GM12878 (cell line): Measurements from ENCODE around the gene GON4L. TPM values are rescaled to one million over a fixed set of nuclear protein-coding genes. Genes with fewer than 3 reads are reported as not detected.

Source experiments
- ATAC-seq: fragments of 200-7000 bp; cut with Tn5 transposase; 3 replicates; pipeline ENCODE4 v1.9.1; 2020; ENCODE audit warnings: mild to moderate bottlenecking, moderate library complexity
- BruUV-seq: library from RNA; stranded (reverse); fragments of 400-500 nt; replicated peaks from 2 replicates; lab custom pipeline; 2021; lab: Mats Ljungman, UMichigan
- CTCF ChIA-PET: fragments of 300-600 bp; sonication (Branson Sonifier 250); formaldehyde crosslinking; extraction: SDS; loops from one replicate; lab custom pipeline; 2021; ENCODE audit warnings: inconsistent platforms; lab: Yijun Ruan, JAX
- POLR2A ChIA-PET: fragments of 350-600 bp; formaldehyde crosslinking; extraction: SDS; loops from one replicate; lab custom pipeline; 2021; ENCODE audit warnings: inconsistent platforms; lab: Charles Lee
- RAD21 ChIA-PET: fragments of 300-600 bp; sonication (Branson Sonifier 250); formaldehyde crosslinking; loops from one replicate; lab custom pipeline; 2023; ENCODE audit warnings: antibody characterized with exemption; ENCODE audit not compliant: unreplicated experiment; lab: Charles Lee
- SMC1A ChIA-PET: fragments of 300-600 bp; sonication (Branson Sonifier 250); formaldehyde crosslinking; loops from one replicate; lab custom pipeline; 2023; ENCODE audit not compliant: unreplicated experiment, uncharacterized antibody; lab: Charles Lee
- DNase-seq: peaks from one replicate; pipeline ENCODE4 v3.0.0-alpha.2; 2011; ENCODE audit warnings: low read depth, low spot score
- FAIRE-seq: peaks from 3 replicates; lab custom pipeline; 2011; peaks lifted over from hg19 to GRCh38; lab: Jason Lieb, UNC
- H2AFZ ChIP-seq: 2 replicates; pipeline ENCODE4 v1.6.0; 2011; ENCODE audit warnings: low read depth, low read length, control low read depth; ENCODE audit not compliant: control insufficient read depth
- H3K27ac ChIP-seq: 2 replicates; pipeline ENCODE4 v1.5.1; 2011; ENCODE audit warnings: control low read depth; ENCODE audit not compliant: control insufficient read depth, insufficient read depth
- H3K27me3 ChIP-seq, 2 experiments: replicated peaks in 1 of 2; 2 replicates each; pipeline versions ENCODE4 v1.6.0 to v1.6.1; 2011; ENCODE audit warnings: low read length in 1 of 2; ENCODE audit not compliant: control insufficient read depth in 2 of 2, insufficient read depth in 2 of 2
- H3K36me3 ChIP-seq, 2 experiments: 2 replicates each; pipeline ENCODE4 v1.5.1; 2011; ENCODE audit warnings: low read length in 1 of 2; ENCODE audit not compliant: control insufficient read depth in 2 of 2, insufficient read depth in 2 of 2
- H3K4me1 ChIP-seq: 2 replicates; pipeline ENCODE4 v1.6.1; 2011; ENCODE audit warnings: mild to moderate bottlenecking, low read length, moderate library complexity, mixed read lengths; ENCODE audit not compliant: control insufficient read depth, insufficient read depth
- H3K4me2 ChIP-seq: 2 replicates; pipeline ENCODE4 v1.6.0; 2011; ENCODE audit warnings: control low read depth; ENCODE audit not compliant: control insufficient read depth, insufficient read depth
- H3K4me3 ChIP-seq: fragments of 200-600 bp; sonication (generic); 2 replicates; pipeline ENCODE4 v1.5.1; 2016
- H3K79me2 ChIP-seq: 2 replicates; pipeline ENCODE4 v1.6.0; 2011; ENCODE audit warnings: low read length; ENCODE audit not compliant: control insufficient read depth, insufficient read depth
- H3K9ac ChIP-seq: 2 replicates; pipeline ENCODE4 v1.8.0; 2011; ENCODE audit warnings: low read length, control low read depth, mixed read lengths; ENCODE audit not compliant: control insufficient read depth, insufficient read depth
- H3K9me3 ChIP-seq: replicated peaks from 3 replicates; pipeline ENCODE4 v1.5.1; 2011; ENCODE audit warnings: mild to moderate bottlenecking, low read length; ENCODE audit not compliant: control insufficient read depth, insufficient read depth
- H4K20me1 ChIP-seq: 2 replicates; pipeline ENCODE4 v1.6.0; 2011; ENCODE audit not compliant: control insufficient read depth, insufficient read depth
- BHLHE40 ChIP-seq, 2 experiments: fragments of 450-650 bp in 1 of 2; IDR thresholded peaks; 2 replicates each; pipeline ENCODE4 v1.6.1; 2011 to 2017; ENCODE audit warnings: low read depth in 2 of 2, borderline replicate concordance in 1 of 2, improper control_type of control experiment in 1 of 2, low read length in 1 of 2, mild to moderate bottlenecking in 1 of 2
- CHD4 ChIP-seq: fragments of 200-600 bp; sonication (generic); IDR thresholded peaks from 2 replicates; pipeline ENCODE4 v1.6.1; 2016; ENCODE audit warnings: mild to moderate bottlenecking
- DPF2 ChIP-seq: fragments of 450-650 bp; IDR thresholded peaks from 2 replicates; pipeline ENCODE4 v1.6.1; 2017; ENCODE audit warnings: mild to moderate bottlenecking
- HCFC1 ChIP-seq: fragments of 150-350 bp; IDR thresholded peaks from 2 replicates; pipeline ENCODE4 v1.6.1; 2014; ENCODE audit warnings: low read length
- HDGF ChIP-seq: fragments of 450-650 bp; IDR thresholded peaks from 2 replicates; pipeline ENCODE4 v1.6.1; 2016; ENCODE audit warnings: antibody characterized with exemption
- IKZF1 ChIP-seq: fragments of 450-650 bp; conservative IDR thresholded peaks from 2 replicates; pipeline ENCODE4 v1.6.1; 2017; ENCODE audit warnings: antibody characterized with exemption, mild to moderate bottlenecking
- JUNB ChIP-seq: IDR thresholded peaks from 2 replicates; pipeline ENCODE4 v1.6.1; 2016; ENCODE audit warnings: antibody characterized with exemption, mild to moderate bottlenecking
- KDM1A ChIP-seq: fragments of 200-600 bp; sonication (generic); IDR thresholded peaks from 2 replicates; pipeline ENCODE4 v1.6.1; 2016; ENCODE audit warnings: borderline replicate concordance
- NBN ChIP-seq: fragments of 450-650 bp; IDR thresholded peaks from 2 replicates; pipeline ENCODE4 v1.6.1; 2016
- NR2C1 ChIP-seq: fragments of 450-650 bp; IDR thresholded peaks from 2 replicates; pipeline ENCODE4 v1.6.1; 2017; ENCODE audit warnings: antibody characterized with exemption, mild to moderate bottlenecking, moderate library complexity
- PAX8 ChIP-seq: fragments of 450-650 bp; IDR thresholded peaks from 2 replicates; pipeline ENCODE4 v1.6.1; 2017; ENCODE audit warnings: mild to moderate bottlenecking, moderate library complexity
- RAD51 ChIP-seq: fragments of 450-650 bp; IDR thresholded peaks from 2 replicates; pipeline ENCODE4 v1.6.1; 2016; ENCODE audit warnings: moderate library complexity, mild to moderate bottlenecking, inconsistent platforms
- RUNX3 ChIP-seq: IDR thresholded peaks from 2 replicates; pipeline ENCODE4 v1.6.1; 2012; ENCODE audit warnings: low read length, inconsistent platforms
- SMAD5 ChIP-seq: IDR thresholded peaks from 2 replicates; pipeline ENCODE4 v1.6.1; 2016; ENCODE audit warnings: antibody characterized with exemption, low read depth
- SMARCA5 ChIP-seq: fragments of 450-650 bp; IDR thresholded peaks from 2 replicates; pipeline ENCODE4 v1.6.1; 2017; ENCODE audit warnings: mild to moderate bottlenecking
- STAT1 ChIP-seq: fragments of 450-650 bp; conservative IDR thresholded peaks from 2 replicates; pipeline ENCODE4 v1.6.1; 2014; ENCODE audit warnings: antibody characterized with exemption, mild to moderate bottlenecking
- ZBED1 ChIP-seq: IDR thresholded peaks from 2 replicates; pipeline ENCODE4 v1.6.1; 2016; ENCODE audit warnings: borderline replicate concordance
- WGBS: methylation state at CpG from one replicate; pipeline ENCODE4 v1.1.6; 2016; ENCODE audit warnings: low lambda C conversion rate; ENCODE audit not compliant: insufficient replicate concordance, insufficient coverage; ENCODE audit errors: missing lambda C conversion rate; 5-methylcytosine and 5-hydroxymethylcytosine counted together
- in situ Hi-C: fragments of 300-500 bp; cut with MboI; formaldehyde crosslinking; loops from 9 replicates; pipeline ENCODE4 v1.14.3; 2018; ENCODE audit warnings: mixed read lengths
- intact Hi-C: fragments of 100-400 bp; cut with micrococcal nuclease; formaldehyde crosslinking; loops from one replicate; pipeline ENCODE4 v1.14.2; 2022; ENCODE audit not compliant: unreplicated experiment
- polyA plus RNA-seq, 11 experiments: library from polyadenylated mRNA; depleted of rRNA in 4 of 11; unstranded in 6 of 11; stranded (reverse) in 5 of 11; fragments of >200 nt; fragmentation: Nextera tagmentation in 4 of 11; fragmentation: Illumina TruSeq in 1 of 11; extraction: Ambion mirVana in 4 of 11; extraction: Trizol in 1 of 11; gene quantifications; 1 replicate in 1 of 11; 2 replicates in 10 of 11; pipeline versions ENCODE4 v1.2.1 to v1.2.3, GENCODE V29; 2011 to 2016; ENCODE audit warnings: inconsistent platforms in 2 of 11, missing spikeins in 2 of 11, low read depth in 1 of 11
- total RNA-seq, 4 experiments: library from RNA; depleted of rRNA in 3 of 4; stranded (reverse); fragments of >200 nt in 3 of 4; fragmentation: Illumina TruSeq in 1 of 4; extraction: Trizol in 1 of 4; gene quantifications; 2 replicates each; pipeline versions ENCODE4 v1.2.1 to v1.2.3, GENCODE V29; 2013 to 2021
- TF ChIP-seq, protein P1 (sequence below): IDR thresholded peaks from 2 replicates; pipeline ENCODE4 v1.6.1; 2011; ENCODE audit warnings: low read depth, low read length, improper control_type of control experiment, borderline replicate concordance
- TF ChIP-seq, protein P2 (sequence below): fragments of 450-650 bp; IDR thresholded peaks from 2 replicates; pipeline ENCODE4 v1.6.1; 2018; ENCODE audit warnings: borderline replicate concordance, mild to moderate bottlenecking; ENCODE audit not compliant: partially characterized antibody

Gene GON4L
- total and polyA plus RNA-seq, 10 of the 15 experiments (the other 5 are each of a cell fraction or from before 2014, with no cell fraction given), result 17.7 to 40.7 (median 28.0) TPM

DNA sequence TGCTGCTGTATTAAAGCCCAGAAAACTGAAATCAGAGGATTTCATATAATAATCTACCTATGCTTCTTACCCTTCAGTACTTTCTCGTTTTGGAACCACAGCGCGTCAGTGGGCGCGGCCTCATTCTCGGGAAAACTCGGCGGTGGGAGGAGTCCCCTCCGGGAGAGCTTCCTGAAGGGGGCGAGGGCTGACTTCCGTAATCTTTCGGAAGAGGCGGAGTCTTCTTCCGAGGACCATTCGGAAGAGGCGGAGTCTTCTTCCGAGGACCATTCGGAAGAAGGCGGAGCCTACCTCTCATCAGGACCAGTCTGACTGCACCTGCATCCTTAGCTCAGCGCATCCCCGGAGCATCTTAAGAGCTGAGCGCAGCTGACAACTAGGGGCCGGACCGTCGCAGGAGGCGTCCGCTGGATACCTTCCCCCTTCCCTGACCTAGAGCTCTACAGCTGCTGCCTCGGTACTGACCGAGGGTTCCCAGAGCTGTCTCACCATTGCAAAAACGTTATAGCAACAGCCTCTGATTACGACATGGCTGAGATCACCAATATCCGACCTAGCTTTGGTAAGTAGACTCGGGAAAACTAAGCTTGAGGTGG lies 2.3 kb upstream of the GON4L start, which contains the start of gene SYT11 (continued):
- TF ChIP-seq ZBED1 (no peak), SMAD5 (no peak), NR2C1 (no peak), PAX8 (no peak), RUNX3 (no peak; the same call in 1 of the 2 replicates), RAD51 (no peak), HCFC1 (no peak), KDM1A (peak; percentile 99)
- TF ChIP-seq, protein P1, sequence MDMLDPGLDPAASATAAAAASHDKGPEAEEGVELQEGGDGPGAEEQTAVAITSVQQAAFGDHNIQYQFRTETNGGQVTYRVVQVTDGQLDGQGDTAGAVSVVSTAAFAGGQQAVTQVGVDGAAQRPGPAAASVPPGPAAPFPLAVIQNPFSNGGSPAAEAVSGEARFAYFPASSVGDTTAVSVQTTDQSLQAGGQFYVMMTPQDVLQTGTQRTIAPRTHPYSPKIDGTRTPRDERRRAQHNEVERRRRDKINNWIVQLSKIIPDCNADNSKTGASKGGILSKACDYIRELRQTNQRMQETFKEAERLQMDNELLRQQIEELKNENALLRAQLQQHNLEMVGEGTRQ, result no peak

DNA sequence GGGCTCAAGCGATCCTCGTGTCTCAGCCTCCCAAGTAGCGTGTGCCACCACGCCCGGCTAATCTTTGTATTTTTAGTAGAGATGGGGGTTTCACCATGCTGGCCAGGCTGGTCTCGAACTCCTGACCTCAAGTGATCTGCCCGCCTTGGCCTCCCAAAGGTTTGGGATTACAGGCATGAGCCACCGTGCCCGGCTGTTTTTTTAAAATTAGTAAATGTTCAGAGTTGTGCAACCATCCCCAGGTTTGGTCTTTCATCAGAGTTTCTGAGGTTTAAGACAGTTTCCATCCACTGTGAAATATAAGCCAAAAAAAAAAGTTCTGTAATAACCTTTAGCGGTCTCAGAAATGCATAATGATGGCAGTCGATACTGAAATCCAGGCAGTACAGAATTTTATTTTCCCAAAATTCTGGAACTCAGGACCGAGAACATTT lies 1.8 kb upstream of the GON4L start:
- H3K4me3 ChIP-seq, result peak overlapping the region; percentile 65
- H3K9me3 ChIP-seq, result no peaks in the 10 kb centered on the region
- intact Hi-C loops, result loop anchor here (2.0 to 10.0 kb wide), 3 partner anchors 52 to 196 kb away; partner anchors contain the start of genes LAMTOR2, RIT1 and UBQLN4
- in situ Hi-C loops, result no loop called here
- FAIRE-seq, result no peak
- no peaks in the 10 kb centered on the region for H3K27me3 ChIP-seq
- H3K4me1 ChIP-seq, result peaks cover 15% of the 10 kb centered on the region
- peak overlapping the region; percentile 49 for H3K4me2 ChIP-seq
- DNase-seq, result no peak
- ATAC-seq, result peak; percentile 2
- no TSS peak for BruUV-seq
- ChIA-PET RAD21 (interaction anchor here (0.5 to 2.3 kb wide), 13 partner anchors 10 to 131 kb away, joined by 3 to 17 read pairs (median 4); partner anchors contain the start of genes ARHGEF2 and KHDC4), POLR2A (interaction anchor here (0.6 to 4.3 kb wide), 20 partner anchors 10 to 877 kb away, joined by 3 to 22 read pairs (median 6); partner anchors contain the start of genes ARHGEF2, PMF1 and RIT1), SMC1A (interaction anchor here (0.7 to 6.6 kb wide), 15 partner anchors 9 to 208 kb away, joined by 3 to 29 read pairs (median 4); partner anchors contain the start of genes KHDC4 and SSR2), CTCF (interaction anchor here (0.6 to 2.7 kb wide), 7 partner anchors 25 to 441 kb away, joined by 3 to 6 read pairs (median 5); partner anchors contain the start of gene KHDC4)
- peaks cover 22% of the 10 kb centered on the region for H3K79me2 ChIP-seq
- peak overlapping the region; percentile 51 for H3K9ac ChIP-seq
- H3K36me3 ChIP-seq, result no peaks in the 10 kb centered on the region; a peak in 1 of 4 replicates
- WGBS, result 1% methylated on average over 12 of the region's 12 CpGs
- peak overlapping the region; percentile 70 for H3K27ac ChIP-seq
- H2AFZ ChIP-seq, result peak overlapping the region; percentile 81
- H4K20me1 ChIP-seq, result no peaks in the 10 kb centered on the region
- TF ChIP-seq RAD51, result peak; percentile 22; the same call in 1 of the 2 replicates
- TF ChIP-seq RUNX3, result no peak
- TF ChIP-seq CHD4, result no peak
- no peak for TF ChIP-seq STAT1
- TF ChIP-seq IKZF1, result peak; percentile 33; the same call in 1 of the 2 replicates
- TF ChIP-seq NBN, result peak; percentile 93
- TF ChIP-seq, protein P2, sequence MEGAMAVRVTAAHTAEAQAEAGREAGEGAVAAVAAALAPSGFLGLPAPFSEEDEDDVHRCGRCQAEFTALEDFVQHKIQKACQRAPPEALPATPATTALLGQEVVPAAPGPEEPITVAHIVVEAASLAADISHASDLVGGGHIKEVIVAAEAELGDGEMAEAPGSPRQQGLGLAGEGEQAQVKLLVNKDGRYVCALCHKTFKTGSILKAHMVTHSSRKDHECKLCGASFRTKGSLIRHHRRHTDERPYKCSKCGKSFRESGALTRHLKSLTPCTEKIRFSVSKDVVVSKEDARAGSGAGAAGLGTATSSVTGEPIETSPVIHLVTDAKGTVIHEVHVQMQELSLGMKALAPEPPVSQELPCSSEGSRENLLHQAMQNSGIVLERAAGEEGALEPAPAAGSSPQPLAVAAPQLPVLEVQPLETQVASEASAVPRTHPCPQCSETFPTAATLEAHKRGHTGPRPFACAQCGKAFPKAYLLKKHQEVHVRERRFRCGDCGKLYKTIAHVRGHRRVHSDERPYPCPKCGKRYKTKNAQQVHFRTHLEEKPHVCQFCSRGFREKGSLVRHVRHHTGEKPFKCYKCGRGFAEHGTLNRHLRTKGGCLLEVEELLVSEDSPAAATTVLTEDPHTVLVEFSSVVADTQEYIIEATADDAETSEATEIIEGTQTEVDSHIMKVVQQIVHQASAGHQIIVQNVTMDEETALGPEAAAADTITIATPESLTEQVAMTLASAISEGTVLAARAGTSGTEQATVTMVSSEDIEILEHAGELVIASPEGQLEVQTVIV, result no peak
- TF ChIP-seq DPF2, result peak; percentile 72; the same call in 1 of the 2 replicates
- 0 out of 2 replicates have a peak, but pooled peaks have one; percentile 30 for TF ChIP-seq HDGF
- 0 out of 2 replicates have a peak, but pooled peaks have one; percentile 10 for TF ChIP-seq JUNB
- peak; percentile 86 for TF ChIP-seq SMARCA5
- TF ChIP-seq BHLHE40 (IDR thresholded peaks at IDR 0.05; ENCODE audit: borderline replicate concordance in 1 of 2, low read depth in 2 of 2, low read length in 1 of 2), result peak in 1 of 2 experiments; percentile 17; a peak in 1 of 4 replicates
